ENCODE results near the gene ENTPD8.
"Not testable (repeated sequence)": the region's sequence is repeated elsewhere in the genome, so short reads cannot be mapped to it uniquely, and the experiment has no call there.

The ENTPD8 gene

DNA sequence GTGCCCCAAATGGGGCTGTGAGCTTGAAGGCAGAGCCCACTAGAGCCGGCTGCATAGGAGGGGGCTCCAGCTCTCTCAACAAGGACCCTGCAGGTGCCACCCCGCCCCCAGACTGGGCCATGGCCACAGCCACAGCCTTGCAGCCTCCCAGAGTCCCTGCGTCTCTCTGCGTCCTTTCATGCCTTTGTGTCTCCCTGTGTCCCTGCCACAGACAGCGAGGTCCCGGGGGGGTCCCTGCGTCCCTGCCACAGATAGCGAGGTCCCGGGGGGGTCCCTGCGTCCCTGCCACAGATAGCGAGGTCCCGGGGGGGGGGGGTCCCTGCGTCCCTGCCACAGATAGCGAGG lies 11.6 kb downstream of the ENTPD8 start:
- no peak for DNase-seq

DNA sequence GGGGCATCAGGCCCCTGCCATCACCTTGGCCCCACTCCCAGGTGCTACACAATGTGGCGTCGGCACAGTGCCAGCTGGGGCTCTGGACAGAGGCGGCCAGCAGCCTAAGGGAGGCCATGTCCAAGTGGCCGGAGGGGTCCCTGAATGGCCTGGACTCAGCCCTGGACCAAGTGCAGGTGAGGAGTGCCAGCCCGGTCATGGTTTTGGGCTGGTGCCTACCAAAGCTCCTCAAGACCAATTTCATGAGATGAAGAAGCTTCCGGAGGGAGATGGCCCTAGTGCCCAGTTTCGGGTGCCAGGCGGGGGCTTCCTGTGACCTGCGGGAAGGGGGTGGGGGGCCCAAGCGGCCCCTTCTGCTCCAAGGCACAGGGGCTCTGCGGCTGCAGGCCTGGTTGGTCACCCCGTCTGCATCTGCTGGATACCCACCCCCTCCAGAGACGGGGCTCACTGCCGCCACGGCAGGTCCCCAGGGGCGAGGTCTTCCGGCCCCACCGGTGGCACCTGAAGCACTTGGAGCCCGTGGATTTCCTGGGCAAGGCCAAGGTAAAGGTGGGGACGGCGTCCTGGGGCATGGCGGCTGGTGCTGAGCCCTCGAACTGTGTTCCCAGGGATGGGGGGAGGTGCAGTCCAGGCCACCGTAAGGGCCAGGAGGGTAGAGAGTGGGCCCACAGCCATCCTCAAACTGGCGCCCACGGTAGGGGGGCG lies 12.2 kb downstream of the ENTPD8 start:
- no peak for DNase-seq

DNA sequence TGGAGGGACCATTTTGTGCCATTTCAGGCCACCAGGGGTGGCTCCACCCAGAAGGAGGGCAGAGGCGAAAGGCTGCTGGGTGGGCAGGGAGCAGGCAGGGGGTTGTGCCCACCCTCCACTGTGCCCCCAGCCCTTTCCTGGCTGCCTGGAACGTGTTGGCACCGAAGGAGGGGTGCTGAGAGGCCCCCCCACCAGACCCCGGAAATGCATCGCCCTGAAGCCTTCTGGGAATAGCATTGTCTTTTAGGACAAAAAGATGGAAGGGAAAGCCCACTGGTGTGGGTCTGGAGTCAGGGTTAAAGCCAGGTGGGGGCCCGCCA lies 12.9 kb downstream of the ENTPD8 start:
- no peak for DNase-seq

DNA sequence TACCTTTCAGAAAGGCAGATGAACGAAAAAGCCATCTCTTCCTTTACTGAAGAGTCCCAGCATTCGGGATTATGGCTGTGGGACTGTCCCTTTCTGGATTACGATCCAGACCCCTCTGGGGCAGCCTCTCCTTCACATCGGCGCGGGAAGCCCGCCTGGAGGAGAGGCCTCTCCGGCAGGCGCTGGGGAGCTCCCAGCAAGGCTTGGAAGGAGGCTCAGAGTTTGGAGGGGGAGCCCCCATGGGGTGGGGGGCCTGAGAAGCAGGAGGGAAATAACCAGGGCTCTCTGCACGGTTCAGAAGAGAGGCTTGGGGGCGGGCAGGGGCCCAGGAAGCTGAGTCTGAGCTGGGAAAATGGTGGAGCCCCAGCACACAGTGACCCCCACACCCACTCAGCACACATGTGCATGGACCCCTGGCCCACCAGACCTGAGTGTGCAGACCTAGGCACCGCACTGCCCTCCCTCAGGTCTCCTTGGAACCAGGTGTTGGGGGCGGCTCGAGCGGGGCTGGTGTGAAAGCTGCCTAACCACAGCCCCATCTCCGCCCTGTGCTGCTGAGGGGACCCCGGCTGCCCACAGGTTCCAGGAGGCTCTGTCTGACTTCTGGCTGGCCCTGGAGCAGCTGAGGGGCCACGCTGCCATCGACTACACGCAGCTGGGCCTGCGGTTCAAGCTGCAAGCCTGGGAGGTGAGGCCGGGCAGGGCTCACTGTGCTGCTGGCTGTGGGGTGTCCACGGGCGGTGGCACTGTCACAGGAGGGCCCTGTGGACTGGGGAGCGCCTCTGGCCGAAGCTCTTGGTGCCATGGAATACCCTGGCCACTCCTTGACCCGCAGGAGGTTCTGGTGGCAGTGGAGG lies 13.5 kb downstream of the ENTPD8 start:
- DNase-seq: no peak

DNA sequence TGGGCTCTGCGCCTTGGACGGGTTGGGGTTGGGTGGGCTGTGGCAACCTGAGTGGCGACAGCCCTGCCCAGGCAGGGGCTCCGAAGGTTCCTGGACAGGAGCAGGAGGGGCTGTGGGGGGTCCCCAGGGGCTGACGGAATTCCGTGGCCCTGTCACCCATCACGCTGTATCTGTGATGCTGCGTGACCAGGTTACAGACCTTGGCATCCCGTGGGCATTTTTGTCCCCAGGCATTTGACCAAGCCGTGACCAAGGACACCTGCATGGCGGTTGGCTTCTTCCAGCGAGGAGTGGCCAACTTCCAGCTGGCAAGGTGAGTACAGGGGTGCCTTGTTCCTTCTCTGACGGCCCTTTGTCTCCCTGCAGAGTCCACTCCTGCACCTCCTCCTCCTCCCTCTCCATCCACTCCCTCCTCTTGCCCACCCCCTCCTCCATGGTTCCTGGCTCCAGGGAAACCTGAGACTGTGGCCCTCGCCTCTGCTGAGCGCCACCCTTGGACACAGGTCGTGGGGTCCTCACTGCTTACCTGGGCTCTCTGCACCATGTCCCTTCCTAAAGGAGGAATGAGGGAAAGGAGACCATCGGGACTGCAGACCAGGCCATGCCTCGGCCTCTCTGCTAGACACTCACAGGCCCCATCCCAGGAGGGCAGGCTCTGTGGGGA lies 15.0 kb downstream of the ENTPD8 start:
- no peak for DNase-seq

DNA sequence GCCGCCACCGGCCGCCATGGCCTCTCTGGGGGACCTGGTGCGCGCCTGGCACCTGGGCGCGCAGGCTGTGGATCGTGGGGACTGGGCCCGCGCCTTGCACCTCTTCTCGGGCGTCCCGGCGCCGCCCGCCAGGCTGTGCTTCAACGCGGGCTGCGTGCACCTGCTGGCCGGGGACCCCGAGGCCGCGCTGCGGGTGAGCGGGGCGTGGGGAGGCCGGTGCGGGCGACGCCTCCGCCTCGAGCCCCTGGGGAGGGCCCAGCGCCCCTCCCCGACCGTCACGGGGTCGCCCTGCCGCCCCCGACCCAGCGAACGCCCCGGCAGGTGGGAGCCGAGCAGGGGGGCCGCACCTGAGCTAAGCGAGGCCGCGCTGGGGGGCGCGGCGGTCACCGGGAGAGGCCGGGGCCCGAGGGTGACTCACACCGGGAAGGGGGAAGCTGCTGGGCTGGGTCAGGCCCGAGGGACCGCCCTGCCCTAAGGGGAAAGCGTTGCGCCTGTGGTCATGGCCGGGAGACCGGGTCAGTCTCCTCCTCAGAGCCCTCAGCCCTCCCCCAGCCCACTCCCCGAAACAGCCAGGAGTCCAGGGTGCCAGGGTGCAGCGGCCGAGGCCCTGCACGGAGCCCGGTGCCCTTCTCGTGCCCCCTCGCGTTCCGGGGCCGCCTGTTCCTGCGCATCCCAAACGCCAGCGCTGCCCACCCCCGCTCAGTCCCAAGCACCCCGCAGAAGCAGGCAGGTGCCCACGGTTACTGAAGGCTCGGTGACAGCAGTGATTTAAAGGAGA lies 17.5 kb downstream of the ENTPD8 start:
- no peak for DNase-seq

DNA sequence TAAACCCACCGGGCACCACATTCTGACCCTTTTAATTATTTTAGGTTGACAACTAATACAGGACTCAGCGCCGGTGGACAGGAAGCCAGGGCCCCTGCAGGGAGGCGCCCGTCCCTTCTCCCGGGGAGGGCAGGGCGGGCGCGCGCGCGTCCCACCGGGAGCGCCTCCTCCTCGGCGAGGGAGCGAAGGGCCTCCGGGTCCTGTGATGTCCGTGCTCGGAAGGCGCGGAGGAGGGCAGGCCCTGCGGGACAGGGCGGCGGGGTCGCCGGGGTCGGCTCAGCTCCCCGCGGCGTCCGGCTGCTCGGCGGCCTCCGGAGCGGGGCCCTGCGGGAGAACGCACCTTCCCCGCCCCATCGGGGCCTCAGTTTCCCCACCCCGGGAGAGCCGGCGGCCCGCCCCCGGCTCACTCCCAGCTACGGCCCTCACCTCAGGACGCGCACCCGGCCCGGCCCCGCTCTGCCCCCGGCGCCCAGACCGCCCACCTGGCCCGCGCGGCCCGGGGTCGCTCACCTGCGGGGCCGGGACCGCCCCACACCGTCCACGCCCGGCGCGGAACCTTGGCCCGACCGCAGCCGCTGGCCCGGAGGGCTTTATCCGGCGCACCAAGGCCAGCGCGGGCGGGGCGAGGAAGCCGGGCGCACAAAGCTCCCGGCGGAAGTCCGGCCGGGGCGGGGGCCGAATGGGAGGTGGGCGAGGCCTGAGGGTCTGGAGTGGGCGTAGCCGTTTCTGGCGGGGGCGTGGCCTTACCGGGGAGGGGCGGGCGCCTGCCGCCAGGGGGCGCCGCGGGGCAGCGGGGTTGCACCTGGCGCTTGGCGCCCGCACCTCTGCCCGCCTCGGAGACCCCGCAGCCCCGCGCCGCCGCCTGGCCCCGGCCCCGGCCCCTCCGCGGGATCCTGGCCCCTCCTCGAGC lies 18.3 kb downstream of the ENTPD8 start, which contains the start of the genes EXD3 and NOXA1:
Gene EXD3, minus strand, starts transcription at position 559 of the 910 bp plus-strand sequence. CDS start 27,805 bp downstream, outside the sequence.
Gene NOXA1, plus strand, starts transcription at position 790 of the 910 bp plus-strand sequence. CDS start 137 bp downstream, outside the sequence.
- DNase-seq: peak; percentile 96

DNA sequence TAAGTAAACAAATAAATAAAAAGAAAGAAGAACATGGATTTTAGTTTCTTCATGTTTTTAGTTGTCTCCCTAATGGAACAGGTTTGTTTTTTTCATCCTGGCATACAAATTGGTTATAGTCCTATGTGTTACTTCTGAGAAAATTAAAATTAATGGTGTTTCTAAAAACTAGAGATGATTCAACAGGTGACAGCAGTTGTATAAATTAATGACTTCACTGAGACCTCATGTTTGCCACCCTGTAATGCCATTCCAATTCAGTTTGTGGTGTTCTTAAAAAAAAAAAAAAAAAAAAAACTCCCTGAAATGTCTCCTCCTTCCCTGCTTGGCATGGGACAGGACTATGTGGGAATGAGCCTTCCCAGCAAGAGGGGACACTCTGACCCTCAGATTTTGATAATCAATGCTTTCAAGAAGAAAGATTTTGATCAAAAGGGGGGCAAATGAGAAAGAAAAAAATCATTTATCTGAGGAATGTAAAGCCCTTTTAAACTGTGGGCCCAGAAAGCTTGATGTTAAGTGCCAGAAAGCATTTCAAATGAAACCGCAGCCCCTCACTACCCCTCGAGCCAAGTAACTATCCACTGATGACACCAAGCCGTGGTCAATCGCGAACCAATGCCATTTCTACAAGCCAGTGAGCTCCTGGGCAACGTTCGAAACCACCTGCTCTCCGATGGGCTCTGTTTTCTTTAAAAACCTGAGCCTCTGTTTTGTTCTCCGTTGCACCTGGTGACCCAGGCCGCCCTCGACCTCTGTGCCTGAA lies 19.1 kb downstream of the ENTPD8 start:
- DNase-seq: no peak

DNA sequence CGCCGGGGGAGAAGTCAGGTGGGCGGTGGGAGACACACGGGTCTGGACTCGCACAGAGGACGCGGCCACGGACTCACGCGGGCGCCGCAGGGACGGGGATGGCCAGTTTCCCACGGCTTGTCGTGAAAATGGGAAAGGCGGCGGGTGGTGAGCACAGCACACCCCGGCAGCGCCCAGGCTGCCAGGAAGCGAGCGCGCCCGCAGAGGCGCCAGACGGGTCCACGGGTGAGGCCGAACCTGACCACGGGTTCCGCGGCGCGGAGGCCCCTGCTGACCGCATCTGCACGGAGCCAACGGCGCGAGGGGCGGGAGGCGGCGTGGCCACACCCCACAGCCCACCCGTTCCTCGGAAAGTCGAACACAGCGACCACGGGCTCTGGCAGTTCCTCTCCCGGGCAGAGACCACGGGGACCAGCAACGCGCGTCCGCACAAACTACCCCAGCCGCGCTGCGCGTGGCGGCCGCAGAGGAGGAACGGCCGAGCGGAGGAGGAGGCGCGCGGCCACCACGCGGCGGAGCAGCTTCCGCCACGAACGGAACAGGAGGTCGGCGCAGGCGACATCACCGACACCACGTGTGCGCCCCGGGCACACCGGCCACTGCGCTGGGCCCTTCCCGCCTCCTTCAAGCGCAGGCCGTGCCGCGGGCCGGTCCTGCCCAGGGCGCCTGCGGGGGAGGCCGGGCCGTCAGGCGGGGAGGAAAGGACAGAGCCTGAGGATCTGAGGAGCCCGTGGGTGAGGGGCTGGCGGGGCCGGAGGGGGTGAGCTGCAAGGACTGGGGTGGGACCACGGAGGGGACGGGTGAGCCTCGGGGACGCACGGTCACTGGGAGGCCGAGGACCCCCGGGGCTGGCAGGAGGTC lies 23.8 kb downstream of the ENTPD8 start:
- DNase-seq: no peak

DNA sequence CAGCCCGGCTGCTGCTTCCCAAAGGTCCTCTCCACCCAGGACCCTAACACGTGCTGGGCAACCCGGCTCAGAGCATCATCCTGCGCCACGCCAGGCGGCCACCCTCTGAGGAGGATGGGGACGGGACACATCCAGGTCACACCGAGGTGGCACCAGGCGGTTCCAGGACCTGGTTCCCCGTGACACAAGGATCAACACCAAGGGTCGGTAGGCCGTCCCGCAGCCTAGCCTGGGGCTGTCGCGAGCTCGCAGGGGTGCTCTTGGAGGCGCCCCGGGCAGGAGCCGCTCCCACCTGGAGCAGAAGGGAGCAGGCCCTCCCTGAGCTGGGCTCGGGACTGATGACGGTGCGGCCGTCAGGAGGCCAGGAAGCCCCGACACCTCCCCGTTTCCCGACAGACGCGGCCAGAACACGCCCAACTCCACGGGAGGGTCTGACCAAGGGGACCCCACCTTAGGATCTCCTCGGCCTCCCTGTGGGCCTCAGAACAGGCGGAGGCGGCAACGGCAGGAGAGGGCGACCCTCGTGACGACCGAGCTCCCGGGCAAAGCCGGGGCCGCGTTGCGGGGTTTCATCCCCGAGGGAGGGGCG lies 24.5 kb downstream of the ENTPD8 start:
- DNase-seq: no peak

DNA sequence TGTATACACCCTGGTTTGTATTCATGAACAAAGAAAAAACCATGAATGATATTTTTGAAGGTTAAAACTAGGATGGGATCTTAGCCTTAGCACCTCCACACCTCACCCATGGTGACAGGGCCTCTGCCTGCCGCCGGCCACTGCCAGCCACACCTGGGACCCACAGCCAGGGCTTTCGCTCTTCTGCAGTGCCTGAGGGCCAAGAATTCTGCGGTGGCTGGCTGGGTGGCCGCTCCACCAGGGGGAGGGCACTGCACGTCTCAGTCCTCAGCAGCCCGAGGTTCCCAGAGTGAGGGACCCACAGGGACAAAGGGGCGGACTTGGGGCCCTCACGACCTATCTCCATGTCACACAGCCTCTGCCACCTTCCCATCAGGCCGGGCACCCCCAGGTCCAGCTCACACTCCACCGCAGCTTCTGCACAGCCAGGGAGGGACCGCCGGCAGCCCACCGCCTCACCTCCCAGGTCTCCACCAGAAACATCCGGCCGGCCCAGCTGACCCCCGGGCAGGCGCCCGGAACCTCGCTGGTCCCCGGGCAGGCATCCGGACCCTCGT lies 25.1 kb downstream of the ENTPD8 start:
- no peak for DNase-seq

DNA sequence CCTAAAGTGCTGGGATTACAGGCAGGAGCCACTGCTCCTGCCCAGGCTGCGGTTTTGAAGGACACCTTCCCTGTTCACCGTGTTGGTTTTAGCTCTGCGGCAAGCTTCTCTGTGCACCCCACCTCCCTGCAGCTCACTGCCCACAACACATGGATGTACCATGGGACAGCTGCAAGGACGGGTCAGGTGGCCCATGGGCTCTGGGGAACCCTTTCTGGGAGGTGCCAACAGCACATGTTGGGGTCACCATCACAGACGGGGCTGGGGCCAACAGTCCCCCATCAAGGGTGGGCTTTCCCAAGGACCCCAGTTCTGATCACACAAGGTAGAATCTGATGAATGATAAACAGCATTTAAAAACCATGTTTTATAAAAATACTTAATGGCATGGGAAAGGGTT lies 25.7 kb downstream of the ENTPD8 start:
- no peak for DNase-seq

DNA sequence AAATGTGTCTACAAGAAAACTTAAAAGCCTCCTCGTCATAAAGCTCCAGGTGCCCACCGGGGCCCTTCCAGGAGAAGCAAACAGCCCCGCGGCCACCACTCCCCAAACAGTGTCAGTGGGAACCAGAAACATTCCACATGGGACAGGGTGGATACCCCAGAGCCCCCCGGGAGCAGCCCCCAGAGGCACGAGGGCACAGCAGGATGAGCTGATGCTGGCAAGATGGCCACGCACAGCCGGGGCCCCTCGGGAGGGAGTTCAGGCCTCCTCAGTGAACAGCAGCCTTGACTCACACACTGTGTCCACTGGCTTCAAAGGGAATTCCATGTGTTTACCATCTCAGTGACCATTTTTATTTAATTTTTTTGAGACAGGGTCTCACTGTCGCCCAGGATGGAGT lies 28.7 kb downstream of the ENTPD8 start:
- DNase-seq: no peak

DNA sequence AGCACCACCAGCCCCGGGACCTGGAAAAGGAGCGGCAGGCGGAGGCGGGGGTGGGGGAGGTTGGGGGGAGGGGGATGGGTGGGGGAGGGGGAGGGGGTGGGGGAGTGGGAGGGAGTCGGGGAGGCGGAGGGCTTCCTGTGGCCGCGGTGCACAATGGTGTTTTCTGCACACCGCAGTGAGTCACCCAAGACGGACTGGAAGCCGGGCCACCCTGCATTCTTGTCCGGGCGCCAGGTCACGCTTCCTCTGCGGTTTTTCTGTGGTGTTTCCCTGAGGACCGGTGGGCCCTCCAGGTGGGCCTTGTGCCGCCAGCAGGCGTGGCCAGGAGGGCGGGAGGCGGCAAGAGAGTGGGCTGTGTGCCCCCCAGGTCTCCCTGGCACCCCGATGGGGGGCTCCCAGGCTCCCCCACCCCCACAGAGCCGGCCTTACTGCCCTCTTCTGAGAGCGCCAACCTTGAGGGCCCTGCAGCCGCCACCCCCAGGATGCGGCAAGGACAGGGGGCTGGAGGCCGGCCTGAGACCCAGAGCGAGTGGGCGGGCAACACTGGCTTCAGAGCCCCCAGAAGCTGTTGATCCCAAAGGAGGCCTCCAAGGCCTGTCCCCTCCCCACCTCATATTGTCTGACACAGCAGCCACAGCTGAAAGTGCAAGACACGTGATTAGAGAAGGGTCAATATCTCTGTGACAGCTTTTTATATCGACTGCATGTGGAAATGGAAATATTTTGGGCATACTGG lies 29.3 kb downstream of the ENTPD8 start:
- DNase-seq: no peak

DNA sequence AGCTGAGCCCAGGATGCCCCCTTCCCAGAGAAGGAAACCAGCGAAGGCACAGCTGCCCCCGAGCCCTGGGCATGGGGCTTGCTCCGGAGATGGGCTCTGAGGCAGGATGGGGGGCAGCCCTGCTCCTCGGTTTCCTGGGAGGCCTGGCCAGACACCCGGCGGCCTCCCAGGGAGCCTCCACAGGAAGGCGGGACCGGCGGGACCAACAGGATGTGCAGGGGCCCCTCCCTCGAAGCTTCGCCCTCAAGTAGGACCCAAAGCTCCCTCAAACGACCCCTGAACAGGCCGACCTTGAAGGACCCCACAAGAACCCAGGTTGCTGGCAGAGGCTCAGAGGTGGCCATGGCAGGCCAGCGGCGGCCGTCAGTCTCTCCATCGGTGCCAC lies 29.9 kb downstream of the ENTPD8 start:
- no peak for DNase-seq

DNA sequence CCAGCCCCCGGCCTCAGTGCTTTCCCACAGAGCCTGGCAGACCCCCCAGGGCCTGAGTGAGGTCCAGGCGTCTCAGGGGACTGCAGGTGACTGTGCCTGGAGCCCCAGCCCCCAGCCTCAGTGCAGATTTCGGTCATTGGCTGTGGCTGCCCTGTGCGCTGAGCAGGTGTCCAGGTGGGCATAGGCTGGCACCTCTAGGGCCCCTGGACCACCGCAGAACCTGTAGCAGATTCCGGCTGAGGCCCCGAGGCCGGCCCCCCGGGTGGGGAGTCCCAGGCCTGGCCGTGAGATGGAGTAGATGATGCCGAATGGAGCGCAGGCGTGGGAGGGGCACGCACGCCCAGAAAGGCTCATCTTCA lies 30.3 kb downstream of the ENTPD8 start:
- no peak for DNase-seq

DNA sequence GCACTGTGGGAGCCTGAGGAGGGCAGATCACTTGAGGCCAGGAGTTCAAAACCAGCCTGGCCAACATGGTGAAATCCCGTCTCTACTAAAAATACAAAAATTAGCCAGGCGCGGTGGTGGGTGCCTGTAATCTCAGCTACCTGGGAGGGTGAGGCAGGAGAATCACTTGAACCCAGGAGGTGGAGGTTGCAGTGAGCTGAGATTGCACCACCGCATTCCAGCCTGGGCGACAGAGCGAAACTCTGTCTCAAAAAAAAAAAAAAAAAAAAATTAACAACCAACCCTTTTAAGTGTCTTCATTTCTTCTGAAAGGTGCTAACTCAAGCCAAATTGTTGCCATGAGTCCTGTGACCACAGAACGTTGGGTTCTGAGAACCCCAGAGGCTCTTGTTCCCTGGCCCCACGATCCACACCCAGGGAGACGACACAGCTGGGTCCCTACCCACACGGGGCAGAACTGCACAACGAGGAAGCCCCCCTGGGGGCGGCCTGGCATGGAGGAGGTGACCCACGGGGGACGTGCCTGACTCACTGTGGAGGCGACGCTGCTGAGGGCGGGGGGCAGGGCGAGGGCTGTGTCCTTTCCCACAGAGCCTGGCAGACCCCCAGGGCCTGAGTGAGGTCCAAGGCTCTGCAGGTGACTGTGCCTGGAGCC lies 30.8 kb downstream of the ENTPD8 start:
- DNase-seq: not testable (repeated sequence)

DNA sequence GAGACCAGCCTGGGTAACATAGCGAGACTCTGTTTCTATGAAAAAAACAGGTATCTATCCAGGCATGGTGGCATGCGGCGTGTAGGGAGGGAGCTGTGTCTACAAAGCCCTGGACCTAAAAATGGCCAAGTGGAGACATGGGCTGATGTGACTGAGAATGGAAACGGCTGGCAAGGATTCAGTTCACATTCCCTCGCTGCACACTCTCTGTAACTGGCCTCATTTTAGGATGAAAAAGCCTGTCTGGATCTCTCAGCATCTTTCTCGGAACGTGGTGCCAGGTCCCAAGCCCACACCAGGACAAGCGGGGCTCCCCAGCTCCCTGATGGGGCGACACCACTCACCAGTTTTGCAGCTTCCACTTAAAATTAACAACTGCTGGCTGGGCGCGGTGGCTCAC lies 31.6 kb downstream of the ENTPD8 start:
- no peak for DNase-seq

All from stimulated activated CD4-positive, alpha-beta T cell treated with anti-CD3 and anti-CD28 coated beads, Interleukin-12 subunit alpha, Interleukin-12 subunit beta, amount 100 ng/mL, for 4 hours (primary cell).